ENCODE data around the gene ADAMTS17. TPM values are rescaled to one million over a fixed set of nuclear protein-coding genes. Genes with fewer than 3 reads are reported as not detected.

The ADAMTS17 gene
- total and polyA plus RNA-seq, 4 donors, result 0.28 to 46.9 (median 9.1) TPM

DNA sequence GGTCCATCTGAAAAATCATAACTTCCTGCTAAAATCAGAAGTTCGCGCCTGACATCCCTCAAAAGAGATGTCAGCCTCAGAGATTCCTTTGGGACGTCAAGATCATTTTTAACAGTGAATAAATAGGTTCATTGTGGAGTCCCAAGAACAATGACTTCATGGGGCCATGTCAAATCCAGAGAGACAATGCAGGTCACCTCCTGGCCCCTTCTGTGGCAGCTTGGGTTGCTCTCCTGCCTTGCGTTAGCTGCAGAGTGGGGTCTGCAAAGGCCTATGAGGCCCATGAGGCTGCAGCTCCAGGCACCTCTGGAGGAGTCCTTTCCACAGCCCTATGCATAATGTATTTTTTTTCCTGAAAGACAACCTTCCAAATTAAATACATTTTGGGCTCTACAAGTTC is 282.3 kb downstream of the ADAMTS17 start:
- H3K9me3 ChIP-seq (ENCODE audit: control insufficient read depth in 4 of 4, low read length in 3 of 4), result no peaks in the 10 kb centered on the region
- peaks cover 0 to 2% (median under 1%) of the 10 kb centered on the region in 4 donors for H3K36me3 ChIP-seq (ENCODE audit: control insufficient read depth in 4 of 4, insufficient read depth in 3 of 4, low read depth in 1 of 4, low read length in 3 of 4)
- 96% methylated on average over 4 of the region's 4 CpGs for WGBS
- no peak for DNase-seq (ENCODE audit: low spot score)
- H3K4me1 ChIP-seq (ENCODE audit: control insufficient read depth in 4 of 4, insufficient read depth in 4 of 4, low read length in 3 of 4), result no peaks in the 10 kb centered on the region
- no peak overlapping the region for H3K27ac ChIP-seq (ENCODE audit: low read depth in 1 of 2, low read length in 2 of 2)
- no peak overlapping the region for H3K9ac ChIP-seq (ENCODE audit: low read depth in 1 of 2, low read length in 2 of 2)
- H3K4me3 ChIP-seq (ENCODE audit: low read depth in 1 of 3, low read length in 3 of 3), result no peak overlapping the region
- TF ChIP-seq EGR1 (IDR thresholded peaks at IDR 0.05; ENCODE audit: low read depth in 2 of 2) (no peak), NR2F2 (IDR thresholded peaks at IDR 0.05) (no peak), YY1 (IDR thresholded peaks at IDR 0.05) (no peak), RXRA (IDR thresholded peaks at IDR 0.05) (no peak)
- H3K27me3 ChIP-seq (ENCODE audit: control insufficient read depth in 4 of 4, insufficient read depth in 4 of 4, low read length in 3 of 4), result no peaks in the 10 kb centered on the region

DNA sequence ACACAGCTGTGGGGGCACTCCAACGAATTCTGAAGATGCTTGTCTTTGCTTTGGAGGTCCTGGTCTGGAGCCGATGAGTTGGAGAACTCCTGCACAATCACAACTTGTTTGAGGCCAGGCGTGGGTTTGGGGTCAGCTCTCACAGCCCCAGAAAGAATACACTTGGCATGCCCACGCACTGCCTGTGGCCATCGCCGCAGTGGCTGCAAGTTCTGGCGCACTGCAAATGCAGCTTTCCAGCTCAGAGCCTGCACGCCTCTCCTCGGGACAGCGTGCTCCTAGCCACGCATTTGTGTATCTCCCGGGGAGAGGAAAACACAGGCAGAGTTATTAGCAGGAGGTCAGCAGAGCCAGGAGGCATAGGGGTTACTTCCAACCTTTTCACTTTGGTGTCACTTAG is 282.7 kb downstream of the ADAMTS17 start:
- no peaks in the 10 kb centered on the region for H3K27me3 ChIP-seq (ENCODE audit: control insufficient read depth in 4 of 4, insufficient read depth in 4 of 4, low read length in 3 of 4)
- no peak overlapping the region for H3K4me3 ChIP-seq (ENCODE audit: low read depth in 1 of 3, low read length in 3 of 3)
- H3K9ac ChIP-seq (ENCODE audit: low read depth in 1 of 2, low read length in 2 of 2), result no peak overlapping the region
- H3K36me3 ChIP-seq (ENCODE audit: control insufficient read depth in 4 of 4, insufficient read depth in 3 of 4, low read depth in 1 of 4, low read length in 3 of 4), result peaks cover 0 to 2% (median under 1%) of the 10 kb centered on the region in 4 donors
- WGBS, result 84% methylated on average over 12 of the region's 12 CpGs
- no peak overlapping the region for H3K27ac ChIP-seq (ENCODE audit: low read depth in 1 of 2, low read length in 2 of 2)
- no peak for DNase-seq (ENCODE audit: low spot score)
- H3K4me1 ChIP-seq (ENCODE audit: control insufficient read depth in 4 of 4, insufficient read depth in 4 of 4, low read length in 3 of 4), result no peaks in the 10 kb centered on the region
- no peaks in the 10 kb centered on the region for H3K9me3 ChIP-seq (ENCODE audit: control insufficient read depth in 4 of 4, low read length in 3 of 4)
- TF ChIP-seq, protein P1, sequence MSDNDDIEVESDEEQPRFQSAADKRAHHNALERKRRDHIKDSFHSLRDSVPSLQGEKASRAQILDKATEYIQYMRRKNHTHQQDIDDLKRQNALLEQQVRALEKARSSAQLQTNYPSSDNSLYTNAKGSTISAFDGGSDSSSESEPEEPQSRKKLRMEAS (IDR thresholded peaks at IDR 0.05), result no peak
- TF ChIP-seq, protein P2, sequence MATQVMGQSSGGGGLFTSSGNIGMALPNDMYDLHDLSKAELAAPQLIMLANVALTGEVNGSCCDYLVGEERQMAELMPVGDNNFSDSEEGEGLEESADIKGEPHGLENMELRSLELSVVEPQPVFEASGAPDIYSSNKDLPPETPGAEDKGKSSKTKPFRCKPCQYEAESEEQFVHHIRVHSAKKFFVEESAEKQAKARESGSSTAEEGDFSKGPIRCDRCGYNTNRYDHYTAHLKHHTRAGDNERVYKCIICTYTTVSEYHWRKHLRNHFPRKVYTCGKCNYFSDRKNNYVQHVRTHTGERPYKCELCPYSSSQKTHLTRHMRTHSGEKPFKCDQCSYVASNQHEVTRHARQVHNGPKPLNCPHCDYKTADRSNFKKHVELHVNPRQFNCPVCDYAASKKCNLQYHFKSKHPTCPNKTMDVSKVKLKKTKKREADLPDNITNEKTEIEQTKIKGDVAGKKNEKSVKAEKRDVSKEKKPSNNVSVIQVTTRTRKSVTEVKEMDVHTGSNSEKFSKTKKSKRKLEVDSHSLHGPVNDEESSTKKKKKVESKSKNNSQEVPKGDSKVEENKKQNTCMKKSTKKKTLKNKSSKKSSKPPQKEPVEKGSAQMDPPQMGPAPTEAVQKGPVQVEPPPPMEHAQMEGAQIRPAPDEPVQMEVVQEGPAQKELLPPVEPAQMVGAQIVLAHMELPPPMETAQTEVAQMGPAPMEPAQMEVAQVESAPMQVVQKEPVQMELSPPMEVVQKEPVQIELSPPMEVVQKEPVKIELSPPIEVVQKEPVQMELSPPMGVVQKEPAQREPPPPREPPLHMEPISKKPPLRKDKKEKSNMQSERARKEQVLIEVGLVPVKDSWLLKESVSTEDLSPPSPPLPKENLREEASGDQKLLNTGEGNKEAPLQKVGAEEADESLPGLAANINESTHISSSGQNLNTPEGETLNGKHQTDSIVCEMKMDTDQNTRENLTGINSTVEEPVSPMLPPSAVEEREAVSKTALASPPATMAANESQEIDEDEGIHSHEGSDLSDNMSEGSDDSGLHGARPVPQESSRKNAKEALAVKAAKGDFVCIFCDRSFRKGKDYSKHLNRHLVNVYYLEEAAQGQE (IDR thresholded peaks at IDR 0.05), result no peak
- no peak for TF ChIP-seq YY1 (IDR thresholded peaks at IDR 0.05)
- TF ChIP-seq SP1 (IDR thresholded peaks at IDR 0.05), result no peak
- no peak for TF ChIP-seq HNF4A (conservative IDR thresholded peaks at IDR 0.05)
- TF ChIP-seq FOXA2 (IDR thresholded peaks at IDR 0.05), result no peak
- TF ChIP-seq RXRA (IDR thresholded peaks at IDR 0.05), result no peak
- TF ChIP-seq, protein P3, sequence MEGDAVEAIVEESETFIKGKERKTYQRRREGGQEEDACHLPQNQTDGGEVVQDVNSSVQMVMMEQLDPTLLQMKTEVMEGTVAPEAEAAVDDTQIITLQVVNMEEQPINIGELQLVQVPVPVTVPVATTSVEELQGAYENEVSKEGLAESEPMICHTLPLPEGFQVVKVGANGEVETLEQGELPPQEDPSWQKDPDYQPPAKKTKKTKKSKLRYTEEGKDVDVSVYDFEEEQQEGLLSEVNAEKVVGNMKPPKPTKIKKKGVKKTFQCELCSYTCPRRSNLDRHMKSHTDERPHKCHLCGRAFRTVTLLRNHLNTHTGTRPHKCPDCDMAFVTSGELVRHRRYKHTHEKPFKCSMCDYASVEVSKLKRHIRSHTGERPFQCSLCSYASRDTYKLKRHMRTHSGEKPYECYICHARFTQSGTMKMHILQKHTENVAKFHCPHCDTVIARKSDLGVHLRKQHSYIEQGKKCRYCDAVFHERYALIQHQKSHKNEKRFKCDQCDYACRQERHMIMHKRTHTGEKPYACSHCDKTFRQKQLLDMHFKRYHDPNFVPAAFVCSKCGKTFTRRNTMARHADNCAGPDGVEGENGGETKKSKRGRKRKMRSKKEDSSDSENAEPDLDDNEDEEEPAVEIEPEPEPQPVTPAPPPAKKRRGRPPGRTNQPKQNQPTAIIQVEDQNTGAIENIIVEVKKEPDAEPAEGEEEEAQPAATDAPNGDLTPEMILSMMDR (IDR thresholded peaks at IDR 0.05; ENCODE audit: low read depth, low read length, missing input control), result no peak
- no peak for TF ChIP-seq RAD21 (IDR thresholded peaks at IDR 0.05)
- TF ChIP-seq, protein P4, sequence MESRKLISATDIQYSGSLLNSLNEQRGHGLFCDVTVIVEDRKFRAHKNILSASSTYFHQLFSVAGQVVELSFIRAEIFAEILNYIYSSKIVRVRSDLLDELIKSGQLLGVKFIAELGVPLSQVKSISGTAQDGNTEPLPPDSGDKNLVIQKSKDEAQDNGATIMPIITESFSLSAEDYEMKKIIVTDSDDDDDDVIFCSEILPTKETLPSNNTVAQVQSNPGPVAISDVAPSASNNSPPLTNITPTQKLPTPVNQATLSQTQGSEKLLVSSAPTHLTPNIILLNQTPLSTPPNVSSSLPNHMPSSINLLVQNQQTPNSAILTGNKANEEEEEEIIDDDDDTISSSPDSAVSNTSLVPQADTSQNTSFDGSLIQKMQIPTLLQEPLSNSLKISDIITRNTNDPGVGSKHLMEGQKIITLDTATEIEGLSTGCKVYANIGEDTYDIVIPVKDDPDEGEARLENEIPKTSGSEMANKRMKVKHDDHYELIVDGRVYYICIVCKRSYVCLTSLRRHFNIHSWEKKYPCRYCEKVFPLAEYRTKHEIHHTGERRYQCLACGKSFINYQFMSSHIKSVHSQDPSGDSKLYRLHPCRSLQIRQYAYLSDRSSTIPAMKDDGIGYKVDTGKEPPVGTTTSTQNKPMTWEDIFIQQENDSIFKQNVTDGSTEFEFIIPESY (IDR thresholded peaks at IDR 0.05), result no peak
- no peak for TF ChIP-seq NR2F2 (IDR thresholded peaks at IDR 0.05)
- TF ChIP-seq JUND (IDR thresholded peaks at IDR 0.05), result no peak
- no peak for TF ChIP-seq FOXA1 (IDR thresholded peaks at IDR 0.05)
